ENCODE measurements around the gene F2RL1. TPM values are rescaled to one million over a fixed set of nuclear protein-coding genes. Genes with fewer than 3 reads are reported as not detected.

Gene F2RL1
- total RNA-seq (2022; extraction: Qiagen RNA extraction; ENCODE audit: low read depth): 238 to 332 TPM (median 276 TPM) in 5 replicates

DNA sequence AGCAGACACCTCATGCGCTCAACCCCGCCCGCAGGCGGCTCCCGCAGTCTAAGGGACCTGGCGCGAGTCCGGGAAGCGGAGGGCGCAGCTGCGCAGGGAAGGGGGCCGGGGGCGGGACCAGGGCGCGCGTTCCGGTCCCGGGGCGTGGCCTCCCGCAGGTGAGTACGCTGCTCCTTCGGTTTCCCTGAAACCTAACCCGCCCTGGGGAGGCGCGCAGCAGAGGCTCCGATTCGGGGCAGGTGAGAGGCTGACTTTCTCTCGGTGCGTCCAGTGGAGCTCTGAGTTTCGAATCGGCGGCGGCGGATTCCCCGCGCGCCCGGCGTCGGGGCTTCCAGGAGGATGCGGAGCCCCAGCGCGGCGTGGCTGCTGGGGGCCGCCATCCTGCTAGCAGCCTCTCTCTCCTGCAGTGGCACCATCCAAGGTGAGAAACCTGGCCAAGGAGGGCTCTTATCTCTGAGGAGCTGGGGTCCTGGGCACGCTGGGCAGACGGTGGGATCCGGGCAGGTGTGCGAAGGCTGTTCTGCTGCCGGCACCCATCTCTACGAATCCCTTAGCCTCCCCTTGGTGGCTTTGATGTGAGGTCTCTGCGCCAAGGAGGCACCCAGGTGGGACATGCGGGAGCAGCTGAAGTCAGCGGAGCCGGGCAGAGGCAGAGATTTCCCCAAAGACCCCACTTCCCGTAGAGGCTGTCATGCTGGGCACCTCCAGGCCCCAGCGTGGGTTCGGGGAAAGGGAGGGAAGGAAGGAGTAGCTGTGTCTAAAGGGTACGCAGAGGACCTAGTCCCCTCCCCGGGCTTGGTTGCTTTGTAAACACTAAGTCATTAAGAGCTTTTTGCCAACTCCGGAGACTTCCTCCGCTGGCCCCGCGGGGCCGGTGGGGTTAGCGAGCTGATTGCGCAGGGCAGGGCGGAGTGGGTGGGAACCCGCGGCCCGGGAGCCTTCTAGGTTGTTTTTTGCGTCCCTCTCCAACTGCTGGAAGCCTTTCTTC is at the start of gene F2RL1:
TSS of gene F2RL1 (plus strand) at position 187 of the 988 bp plus-strand sequence. CDS start at position 340, 153 bp downstream.

GRCh38 chr5:76849419-76850291 is 30.8 kb downstream of the F2RL1 start, which contains the start of gene S100Z:
Gene S100Z (plus strand): TSS chr5:76850014. CDS start chr5:76875360, 25,346 bp downstream.

Other genes starting within 250 kb of the F2RL1 start
- gene F2RL2, start 195.6 kb upstream of the F2RL1 start, total RNA-seq (2022; extraction: Qiagen RNA extraction; ENCODE audit: low read depth): 4.9 to 6.8 TPM (median 5.4 TPM) in 5 replicates
- 35.2 to 56.9 TPM (median 52.2 TPM) in 5 replicates for gene F2R, start 102.9 kb upstream of the F2RL1 start, total RNA-seq (2022; extraction: Qiagen RNA extraction; ENCODE audit: low read depth)
- not detected in 5 replicates for gene S100Z, start 31.0 kb downstream of the F2RL1 start, total RNA-seq (2022; extraction: Qiagen RNA extraction; ENCODE audit: low read depth)
- 0.06 to 0.33 TPM (median 0.21 TPM) in 5 replicates for gene CRHBP, start 134.0 kb downstream of the F2RL1 start, total RNA-seq (2022; extraction: Qiagen RNA extraction; ENCODE audit: low read depth)
- gene AGGF1, start 211.4 kb downstream of the F2RL1 start, total RNA-seq (2022; extraction: Qiagen RNA extraction; ENCODE audit: low read depth): 12.7 to 16.1 TPM (median 14.3 TPM) in 5 replicates

Measured in A549 treated with CpdA at 1 μM for 4 hours (cell line).